Measurements from ENCODE around the gene RBKS.
"Not testable (repeated sequence)": the region's sequence is repeated elsewhere in the genome, so short reads cannot be mapped to it uniquely, and the experiment has no call there.

The RBKS gene

DNA sequence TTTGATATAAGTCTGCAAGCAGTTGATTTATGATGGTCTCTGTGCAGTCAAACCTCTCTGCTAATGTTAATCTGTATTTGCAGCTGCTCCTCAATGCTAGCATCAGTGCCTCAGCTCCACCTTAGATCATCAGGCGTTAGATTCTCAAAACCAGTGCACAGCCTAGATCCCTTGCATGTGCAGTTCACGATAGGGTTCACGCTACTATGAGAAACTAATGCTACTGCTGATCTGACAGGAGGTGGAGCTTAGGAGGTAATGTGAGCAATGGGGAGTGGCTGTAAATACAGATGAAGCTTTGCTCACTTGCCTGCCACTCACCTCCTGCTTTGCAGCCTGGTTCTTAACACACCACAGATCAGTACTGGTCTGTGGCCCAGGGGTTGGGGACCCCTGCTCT lies 18.4 kb downstream of the RBKS start:
- DNase-seq (ENCODE audit: low read depth), result no peak

DNA sequence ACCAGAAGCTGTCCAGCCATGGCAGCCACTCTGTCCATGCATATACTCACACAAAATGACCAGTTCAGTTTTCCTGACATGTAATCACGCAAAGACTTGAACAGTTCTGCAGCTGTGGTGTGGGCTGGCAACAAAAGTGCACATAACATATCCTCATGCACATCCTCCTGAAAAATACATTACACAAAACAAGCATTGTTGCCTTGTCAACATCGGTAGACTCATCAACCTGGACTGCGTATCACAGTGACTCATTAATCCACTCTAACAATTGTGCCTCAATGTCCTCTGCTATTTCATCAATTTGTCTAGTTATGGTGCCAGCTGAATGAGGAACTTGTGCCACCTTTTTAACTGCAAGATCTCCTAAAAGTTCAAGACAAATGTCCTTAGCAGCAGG lies 19.5 kb downstream of the RBKS start:
- no peak for DNase-seq (ENCODE audit: low read depth)

DNA sequence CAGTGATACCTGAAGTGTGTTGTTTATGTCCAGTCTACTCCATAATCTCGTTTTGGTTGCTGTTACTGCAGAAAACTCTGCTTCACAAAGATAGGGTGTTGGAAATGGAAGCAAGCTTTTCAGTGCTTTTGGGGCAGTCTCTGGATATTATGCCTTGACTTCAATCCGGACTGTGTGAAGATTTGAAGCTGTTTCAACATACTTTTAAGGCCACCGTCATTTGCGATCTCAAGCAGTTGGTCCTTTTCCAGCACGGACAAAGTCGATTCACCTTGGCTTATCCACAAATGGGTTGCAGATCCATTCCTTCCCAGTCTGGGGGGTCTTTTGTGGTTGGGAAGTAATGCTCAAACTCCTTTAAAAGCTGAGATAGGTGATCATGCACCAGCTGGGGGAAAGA lies 20.4 kb downstream of the RBKS start:
- no peak for DNase-seq (ENCODE audit: low read depth)

DNA sequence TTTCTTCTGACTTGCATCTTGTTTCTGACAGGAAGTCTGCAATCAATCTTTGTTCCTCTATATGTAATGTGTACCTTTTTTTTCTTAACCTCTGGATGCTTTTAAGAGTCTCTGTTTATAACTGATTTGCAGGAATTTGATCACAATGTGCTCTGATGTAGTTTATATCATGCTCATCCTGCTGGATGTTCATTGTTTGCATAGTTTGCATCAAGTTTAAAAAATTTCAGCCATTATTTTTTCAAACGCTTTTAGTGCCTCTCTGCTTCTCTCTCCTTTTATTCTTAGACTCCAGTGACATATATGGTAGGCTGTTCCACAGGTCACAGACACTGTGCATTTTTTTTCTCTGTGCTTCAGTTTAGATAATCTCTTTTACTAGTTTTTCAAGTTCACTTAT lies 23.9 kb downstream of the RBKS start:
- no peak for DNase-seq (ENCODE audit: low read depth)

DNA sequence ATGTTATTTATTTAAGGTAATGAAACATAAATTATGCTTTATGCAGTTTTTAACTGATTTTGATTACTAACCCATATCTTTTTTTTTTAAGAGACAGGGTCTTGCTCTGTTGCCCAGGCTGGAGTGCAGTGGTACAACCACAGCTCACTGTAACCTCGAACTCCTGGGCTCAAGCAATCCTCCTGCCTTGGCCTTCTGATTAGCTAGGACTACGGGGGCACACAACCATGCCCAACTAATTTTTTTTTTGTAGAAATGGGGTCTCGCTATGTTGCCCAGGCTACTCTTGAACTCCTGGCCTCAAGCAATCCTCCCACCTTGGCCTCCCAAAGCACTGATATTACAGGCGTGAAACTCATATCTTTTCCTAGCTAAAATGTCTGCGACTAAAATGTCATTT lies 26.2 kb downstream of the RBKS start:
- not testable (repeated sequence) for DNase-seq (ENCODE audit: low read depth)

DNA sequence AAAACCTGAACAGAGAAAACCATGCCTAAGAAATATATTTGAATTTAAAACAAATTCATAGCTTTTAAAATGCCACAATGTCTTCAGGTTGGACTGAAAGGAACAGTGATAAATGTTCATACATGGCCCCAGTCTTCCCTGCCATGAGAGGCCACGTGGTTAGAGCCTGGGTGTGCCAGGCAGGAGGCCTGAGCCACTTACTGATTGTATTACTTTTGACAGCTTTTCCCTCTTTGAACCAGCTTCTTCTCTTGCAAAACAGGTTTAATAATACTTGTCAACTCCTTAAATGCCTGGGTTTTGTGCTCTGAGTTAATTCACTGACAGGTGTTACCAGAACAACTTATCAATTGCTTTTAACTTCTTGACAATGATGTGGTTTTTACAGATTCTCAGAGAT lies 27.0 kb downstream of the RBKS start:
- no peak for DNase-seq (ENCODE audit: low read depth)

DNA sequence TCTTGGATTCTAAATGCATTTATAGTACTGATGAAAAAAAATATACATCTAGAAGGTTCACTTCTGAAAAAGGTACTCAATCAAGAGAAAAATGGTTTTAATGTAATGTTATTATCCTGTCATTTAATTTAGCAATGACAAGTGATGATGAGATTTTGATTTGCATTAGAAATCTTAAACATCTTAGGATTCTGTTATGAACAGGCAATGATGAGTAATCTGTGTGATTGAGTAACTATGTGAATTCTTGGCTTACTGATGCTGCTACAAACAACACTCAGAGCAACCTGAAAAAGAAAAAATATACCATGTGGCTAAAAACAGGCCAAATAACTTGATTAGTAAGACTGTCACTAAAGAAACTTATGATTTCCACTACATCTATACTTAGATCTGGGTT lies 30.1 kb downstream of the RBKS start:
- DNase-seq (ENCODE audit: low read depth), result no peak

DNA sequence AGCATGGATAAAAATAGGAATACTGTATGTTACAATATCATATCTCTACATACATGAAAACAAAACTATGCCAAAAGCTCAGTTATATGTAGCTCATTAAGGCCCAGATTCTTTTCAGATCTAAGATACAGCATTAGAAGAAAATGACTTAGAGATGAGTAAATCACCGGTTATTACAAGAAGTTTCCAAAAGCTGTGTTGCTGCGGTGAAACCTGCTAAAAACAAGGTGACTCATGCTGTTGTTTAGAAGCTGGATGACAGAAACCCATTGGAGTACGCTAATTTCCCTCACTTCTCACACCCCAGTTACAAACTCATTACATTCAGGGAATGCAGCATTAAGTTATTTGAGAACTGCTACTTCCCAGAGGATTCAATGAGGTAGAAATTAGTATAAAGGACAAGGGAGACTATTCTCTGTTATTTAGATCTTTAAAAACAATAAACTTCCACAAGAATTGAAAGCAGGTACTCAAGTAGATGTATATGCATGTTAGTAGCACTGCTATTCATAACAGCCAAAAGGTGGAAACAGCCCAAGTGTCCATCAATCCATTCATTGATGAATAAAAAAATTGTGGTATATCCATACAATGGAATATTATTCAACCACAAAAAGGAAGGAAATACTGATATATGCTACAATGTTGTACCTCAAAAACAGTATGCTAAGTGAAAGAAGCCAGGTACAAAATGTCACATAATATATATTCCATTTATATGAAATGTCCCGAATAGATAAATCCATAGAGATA lies 32.6 kb downstream of the RBKS start:
- DNase-seq (ENCODE audit: low read depth), result no peak

DNA sequence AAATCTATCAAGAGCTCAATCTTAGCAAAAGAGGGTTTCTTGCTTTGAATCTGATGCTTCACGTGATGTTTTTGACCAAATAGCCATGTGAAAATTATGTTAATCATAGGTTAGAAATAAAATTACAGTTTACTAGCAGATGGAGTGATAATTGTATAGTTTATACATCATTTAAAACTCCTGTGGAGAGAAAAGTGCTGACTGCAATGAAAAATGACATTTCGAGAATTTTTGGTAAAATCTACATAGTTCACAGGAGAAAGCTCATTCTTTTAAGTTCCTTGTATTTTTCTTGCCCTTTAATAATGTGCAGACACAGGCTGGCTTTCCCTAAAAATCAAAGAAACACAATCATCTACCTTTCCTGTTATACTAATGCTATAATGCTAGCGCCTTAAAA lies 33.2 kb downstream of the RBKS start:
- no peak for DNase-seq (ENCODE audit: low read depth)

DNA sequence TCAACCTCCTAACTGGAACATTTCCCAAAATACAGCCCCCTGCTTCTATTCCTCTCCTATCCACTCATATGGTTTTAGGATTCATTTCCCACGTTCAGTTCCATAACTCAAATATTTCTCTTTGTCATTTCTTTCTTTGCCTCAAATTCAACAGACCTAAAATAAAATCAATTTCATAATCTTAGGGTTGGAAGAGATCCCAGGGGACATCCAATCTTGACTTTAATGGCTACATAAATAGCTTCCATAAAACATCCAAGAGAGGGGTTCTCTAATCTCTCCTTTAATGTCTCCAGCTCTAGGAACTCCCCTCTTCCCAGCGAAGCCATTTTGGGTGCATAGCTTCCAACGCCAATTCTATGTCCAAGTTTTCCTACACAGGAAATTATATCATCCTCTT lies 33.8 kb downstream of the RBKS start:
- DNase-seq (ENCODE audit: low read depth), result no peak

DNA sequence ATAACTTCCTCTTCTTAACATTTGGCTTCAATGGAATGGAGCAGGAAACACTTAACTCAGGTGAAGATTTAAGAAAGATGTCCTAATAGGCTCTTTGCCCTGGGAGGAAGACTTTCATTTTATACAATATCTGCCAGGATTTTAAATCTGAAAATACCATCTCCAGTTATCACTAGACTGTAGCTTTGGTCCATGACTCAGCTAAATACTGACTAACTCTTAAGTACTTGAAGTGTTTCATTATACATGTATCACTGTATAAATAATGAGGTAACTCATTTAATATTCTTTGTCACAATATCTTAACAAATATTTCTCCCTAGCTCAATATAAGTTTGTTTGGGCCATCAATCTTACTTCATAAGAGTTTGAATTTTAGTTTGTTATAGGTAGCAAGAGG lies 34.7 kb downstream of the RBKS start:
- DNase-seq (ENCODE audit: low read depth), result no peak

DNA sequence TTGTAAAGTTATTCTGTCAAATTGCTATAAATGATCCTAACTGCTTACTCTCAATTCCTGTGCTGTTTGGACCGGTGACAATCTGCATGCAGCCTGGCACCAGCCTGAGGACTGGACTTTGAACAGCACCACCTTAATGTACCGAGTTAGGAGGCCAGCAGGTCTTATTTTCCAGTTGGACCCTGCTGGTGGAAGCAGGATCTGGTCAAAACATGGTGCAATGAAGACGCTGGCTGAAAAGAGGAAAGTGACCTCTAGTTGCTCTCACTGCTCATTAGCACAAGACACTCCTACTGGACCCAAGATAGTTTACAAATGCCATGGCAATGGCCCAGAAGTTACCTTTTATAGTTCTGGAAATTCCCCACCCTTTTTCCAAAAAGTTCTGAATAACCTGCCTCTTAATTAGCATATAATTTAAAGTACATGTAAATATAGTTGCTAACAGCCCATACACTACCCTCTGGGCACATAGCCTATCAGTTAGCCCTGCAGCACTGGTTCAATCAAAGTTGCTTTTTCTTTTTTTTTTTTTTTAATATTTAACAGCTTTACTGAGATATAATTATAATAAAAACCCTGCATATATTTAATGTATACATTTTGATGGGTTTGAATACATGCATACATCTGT lies 35.8 kb downstream of the RBKS start:
- no peak for DNase-seq (ENCODE audit: low read depth)

DNA sequence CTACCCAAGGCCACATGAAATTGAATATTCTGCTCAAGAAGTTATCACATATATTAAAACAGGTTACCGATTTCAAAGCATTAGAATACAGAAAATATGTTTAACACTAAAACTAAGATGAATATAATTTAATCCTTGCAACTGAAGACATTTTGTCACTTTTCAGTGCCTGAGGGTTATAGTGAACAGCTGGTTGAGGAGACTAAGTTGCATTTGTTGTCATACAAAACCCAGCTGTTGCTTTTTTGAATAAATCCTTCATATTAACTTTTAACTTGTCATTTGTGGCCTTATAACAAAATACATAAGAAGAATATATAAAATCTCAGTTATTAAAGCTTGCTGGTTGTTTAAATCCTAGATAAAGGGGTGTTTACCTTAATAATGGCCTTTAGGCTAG lies 37.5 kb downstream of the RBKS start:
- DNase-seq (ENCODE audit: low read depth), result no peak

DNA sequence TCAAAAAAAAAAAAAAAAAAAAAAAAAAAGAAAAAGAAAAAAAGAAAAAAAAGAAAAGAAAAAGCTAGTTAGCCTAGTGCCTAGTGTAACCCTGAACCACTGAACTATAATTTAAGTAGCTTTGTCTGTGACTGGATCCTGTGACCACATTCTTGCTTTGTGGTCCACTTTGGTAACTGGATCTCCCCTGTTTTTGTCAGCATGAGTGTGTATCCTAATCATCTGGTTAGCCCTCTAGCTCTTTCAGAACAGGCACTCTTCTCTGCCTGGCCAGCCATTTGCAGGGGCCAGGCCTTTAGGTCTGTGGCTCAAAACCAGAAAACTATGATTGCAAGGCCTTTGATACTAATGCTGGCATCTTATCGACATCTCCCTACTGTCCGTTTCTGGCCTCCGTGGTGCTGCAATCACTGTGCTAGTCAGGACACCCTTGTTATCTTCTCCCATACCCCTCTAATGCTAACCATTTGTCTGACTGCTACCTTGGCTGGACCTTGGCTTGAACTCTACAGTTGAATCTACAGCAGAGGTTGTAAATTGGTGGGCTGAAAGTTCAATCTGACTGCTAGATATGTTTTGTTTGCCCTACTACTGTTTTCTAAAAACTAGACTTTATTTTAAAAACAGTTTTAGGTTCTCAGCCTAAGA lies 40.5 kb downstream of the RBKS start:
- DNase-seq (ENCODE audit: low read depth), result no peak

DNA sequence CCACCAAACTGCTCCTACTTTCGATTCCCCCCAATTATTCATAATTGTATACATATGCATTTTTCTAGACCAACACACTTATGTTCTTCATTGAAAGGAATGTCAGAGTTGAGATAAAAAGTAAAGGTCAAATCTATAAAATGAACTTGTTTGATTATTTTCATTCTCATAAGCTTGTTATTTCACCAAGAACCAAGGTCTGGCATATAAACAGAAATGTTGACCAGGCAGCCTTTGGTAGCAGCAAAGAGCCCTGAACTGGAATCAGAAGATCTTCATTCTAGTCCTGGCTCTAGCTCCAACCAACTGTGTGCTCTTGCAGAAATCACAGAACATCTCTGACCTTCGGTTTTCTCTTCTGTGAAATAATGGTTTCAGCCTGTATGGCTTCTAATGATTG lies 42.9 kb downstream of the RBKS start:
- DNase-seq (ENCODE audit: low read depth), result no peak

DNA sequence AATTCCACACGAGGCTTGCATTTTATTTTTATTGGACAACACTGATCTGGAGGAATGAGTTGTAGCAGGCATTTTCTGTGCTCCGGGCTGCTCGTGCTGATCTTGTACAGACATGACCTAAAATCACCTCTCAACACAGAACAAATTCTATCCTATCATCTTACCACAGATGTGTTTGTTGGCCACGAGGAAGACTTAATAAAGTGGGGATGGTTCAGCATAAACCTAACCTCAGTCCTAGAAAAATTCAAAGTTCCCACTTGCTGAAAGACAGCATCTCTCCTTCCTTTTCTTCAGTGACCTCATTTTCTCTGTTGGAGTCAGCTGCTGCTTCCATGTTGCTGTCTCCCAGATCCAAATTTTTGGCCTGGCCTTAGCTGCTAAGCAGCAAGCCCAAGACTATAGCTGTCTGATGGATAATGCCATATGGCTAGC lies 45.3 kb downstream of the RBKS start:
- DNase-seq (ENCODE audit: low read depth), result no peak

DNA sequence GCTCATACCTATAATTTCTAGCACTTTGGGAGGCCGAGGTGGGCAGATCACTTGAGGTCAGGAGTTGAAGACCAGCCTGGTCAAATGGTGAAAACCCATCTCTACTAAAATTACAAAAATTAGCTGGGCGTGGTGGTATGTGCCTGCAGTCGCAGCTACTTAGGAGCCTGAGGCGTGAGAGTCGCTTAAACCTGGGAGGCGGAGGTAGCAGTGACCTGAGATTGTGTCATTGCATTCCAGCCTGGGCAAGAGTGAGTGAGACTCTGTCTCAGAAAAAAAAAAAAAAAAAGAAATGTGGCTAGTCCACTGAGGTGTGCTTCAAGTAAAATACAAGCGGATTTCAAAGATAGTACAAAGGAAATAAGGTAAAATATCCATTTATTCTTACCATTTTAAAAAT lies 46.2 kb downstream of the RBKS start:
- no peak for DNase-seq (ENCODE audit: low read depth)

DNA sequence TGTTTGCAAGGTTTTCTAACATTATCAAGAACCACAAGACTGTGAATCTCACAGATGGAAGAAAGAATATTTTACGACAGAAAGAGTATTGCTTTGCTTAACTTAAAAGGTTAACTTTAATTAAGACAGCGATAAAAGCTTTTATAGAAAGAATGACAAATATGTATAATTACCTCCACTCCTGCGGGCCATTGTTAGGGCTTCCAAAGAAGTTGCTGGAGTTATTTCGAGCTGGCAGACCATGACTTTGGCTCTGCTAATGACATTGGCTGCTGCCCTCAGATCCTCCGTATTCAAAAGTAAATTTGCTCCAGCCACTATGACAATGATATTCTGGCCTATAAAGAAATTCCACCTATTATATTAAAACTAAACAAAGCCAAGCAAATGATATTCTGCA lies 47.3 kb downstream of the RBKS start:
- no peak for DNase-seq (ENCODE audit: low read depth)

DNA sequence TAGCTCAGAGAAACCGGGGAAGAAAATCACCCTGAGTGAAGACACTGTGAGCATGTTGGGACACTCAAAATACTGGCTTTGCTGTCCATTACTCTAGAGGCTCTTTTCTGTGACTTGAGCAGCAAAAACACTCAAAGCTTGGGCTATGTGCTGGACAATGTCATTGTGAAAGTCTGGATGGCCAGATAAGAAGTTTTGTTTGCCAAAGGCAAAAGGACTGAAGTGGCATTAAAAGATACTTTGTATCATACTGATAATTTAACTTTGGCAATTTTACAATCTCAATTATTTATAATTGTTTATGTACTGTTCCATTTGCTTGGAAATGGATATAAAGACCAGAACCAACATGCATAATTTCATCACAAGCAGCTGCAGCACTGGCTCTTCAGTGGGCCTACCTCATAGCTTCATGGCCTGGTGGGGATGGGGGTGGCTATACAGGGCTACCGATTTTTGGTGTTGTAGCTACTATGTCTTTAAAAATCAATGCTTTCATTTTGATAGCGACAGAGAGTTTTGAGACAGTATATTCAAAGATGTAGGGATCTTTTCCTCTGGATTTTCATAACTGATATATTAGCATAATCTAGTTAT lies 51.1 kb downstream of the RBKS start:
- no peak for DNase-seq (ENCODE audit: low read depth)

DNA sequence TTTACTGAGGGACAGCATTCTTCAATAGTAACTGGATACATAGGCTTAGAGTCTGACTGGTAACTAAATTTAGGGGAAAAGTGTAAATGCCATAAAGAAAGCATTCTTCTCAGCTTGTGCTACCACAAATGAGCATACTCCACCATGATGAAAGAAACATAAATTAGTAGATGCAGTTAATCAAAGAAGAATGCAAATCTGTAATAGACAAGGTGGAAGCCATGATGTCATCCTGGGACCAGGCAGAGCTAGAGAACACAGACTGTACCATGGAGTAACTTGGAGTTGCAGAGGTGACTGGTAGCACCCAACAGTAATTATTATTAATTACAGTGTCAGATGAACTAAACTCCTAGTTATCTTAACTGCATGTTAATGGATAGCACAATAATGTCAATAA lies 51.7 kb downstream of the RBKS start:
- no peak for DNase-seq (ENCODE audit: low read depth)

DNA sequence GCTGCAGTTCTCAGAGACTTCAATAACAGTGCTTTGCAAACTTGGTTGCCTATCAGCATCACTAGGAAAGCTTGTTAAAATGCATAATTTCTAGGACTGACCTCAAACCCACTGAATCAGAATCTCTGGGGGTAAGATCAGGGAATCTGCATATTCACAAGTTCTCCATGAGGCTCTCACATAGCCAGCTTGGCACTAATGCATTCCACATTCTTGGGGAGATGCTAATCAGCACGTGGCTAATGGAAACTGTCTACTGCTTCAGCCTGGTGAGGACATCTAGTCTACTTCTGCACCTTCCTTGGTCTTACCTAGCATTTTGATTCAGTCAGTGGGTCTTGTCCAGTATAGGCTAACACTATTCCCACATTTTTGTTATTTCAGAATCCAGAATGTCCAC lies 56.3 kb downstream of the RBKS start:
- DNase-seq (ENCODE audit: low read depth), result no peak

DNA sequence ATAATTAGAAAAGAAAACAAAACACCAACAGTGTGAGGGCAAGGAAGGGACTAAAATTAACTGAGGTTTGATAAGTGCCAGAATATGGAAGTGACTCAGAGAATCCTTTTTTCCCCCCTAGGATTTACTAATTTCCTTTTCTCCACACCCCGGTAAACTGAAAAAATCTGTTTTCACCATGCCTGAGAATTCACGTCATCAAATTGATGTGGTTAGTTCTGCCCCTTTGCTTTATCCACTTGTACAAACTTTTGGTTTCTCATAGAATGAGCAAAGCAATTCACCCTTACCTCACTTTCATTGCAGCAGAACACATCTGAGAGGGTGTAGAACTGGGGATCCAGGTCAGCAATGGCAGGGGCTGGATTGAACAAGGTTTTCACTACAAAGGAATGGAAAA lies 57.8 kb downstream of the RBKS start:
- no peak for DNase-seq (ENCODE audit: low read depth)

All from stimulated activated CD8-positive, alpha-beta memory T cell treated with anti-CD3 and anti-CD28 coated beads, Interleukin-7, amount 100 ng/mL, for 24 hours (primary cell).